Lower lobe of right lung (tissue), 2 donors: Measurements from ENCODE around the gene AK8. TPM values are rescaled to one million over a fixed set of nuclear protein-coding genes. Genes with fewer than 3 reads are reported as not detected.

Experiments
- ATAC-seq, 2 donors: fragments of 200-7000 bp; cut with Tn5 transposase; one replicate each; pipeline ENCODE4 v1.9.1; 2020 to 2022; ENCODE audit warnings: mild to moderate bottlenecking in 2 of 2, moderate library complexity in 2 of 2
- DNase-seq: peaks from one replicate; pipeline ENCODE4 v3.0.0-alpha.2; 2020
- H3K27ac ChIP-seq: fragments of 200-600 bp; one replicate; pipeline ENCODE4 v1.8.0; 2022
- H3K27me3 ChIP-seq: fragments of 200-600 bp; one replicate; pipeline ENCODE4 v1.8.0; 2022; ENCODE audit warnings: low read depth
- H3K36me3 ChIP-seq: fragments of 200-600 bp; one replicate; pipeline ENCODE4 v1.8.0; 2022; ENCODE audit warnings: mild to moderate bottlenecking
- H3K4me1 ChIP-seq: fragments of 200-600 bp; one replicate; pipeline ENCODE4 v1.8.0; 2022
- H3K4me3 ChIP-seq: fragments of 200-600 bp; one replicate; pipeline ENCODE4 v1.8.0; 2022; ENCODE audit warnings: mild to moderate bottlenecking
- H3K9me3 ChIP-seq: fragments of 200-600 bp; one replicate; pipeline ENCODE4 v1.8.0; 2022
- CTCF ChIP-seq: fragments of 200-600 bp; IDR thresholded peaks from one replicate; pipeline ENCODE4 v1.8.0; 2022; ENCODE audit warnings: antibody characterized with exemption, mild to moderate bottlenecking
- intact Hi-C: fragments of 100-400 bp; cut with DNase I; formaldehyde crosslinking; loops from one replicate; pipeline ENCODE4 v1.11.0; 2022
- total RNA-seq: library from RNA; stranded (reverse); fragmentation: NEBNext Ultra II Directional; extraction: Animal tissue kit (Norgen Biotek cat#: 25700); gene quantifications from one replicate; pipeline ENCODE4 v1.2.1, GENCODE V29; 2021
- donor health status: DM: no; HTN: yes; CAD: no; lungs with severe emphysema.

AK8 gene
- total RNA-seq, 1 donor from 2014 or later: 6.1 TPM

- no peak for ATAC-seq
- intact Hi-C loops: no loop called here
Measured at GRCh38 chr9:132780230-132781007, 97.7 kb downstream of the AK8 start.

GRCh38 chr9:132776891-132777290, 101.2 kb downstream of the AK8 start:
- intact Hi-C loops: no loop called here

More at GRCh38 chr9:132780230-132781007, 97.7 kb downstream of the AK8 start:
- peaks cover 7% of the 10 kb centered on the region for H3K27me3 ChIP-seq
- no peaks in the 10 kb centered on the region for H3K4me1 ChIP-seq
- no peak for TF ChIP-seq CTCF
- no peak overlapping the region for H3K4me3 ChIP-seq
- H3K9me3 ChIP-seq: no peaks in the 10 kb centered on the region
- no peaks in the 10 kb centered on the region for H3K36me3 ChIP-seq
- H3K27ac ChIP-seq: no peak overlapping the region
- no peak for DNase-seq

GRCh38 chr9:132776268-132776667, 101.8 kb downstream of the AK8 start:
- intact Hi-C loops: no loop called here
- no peaks in the 10 kb centered on the region for H3K9me3 ChIP-seq
- H3K4me1 ChIP-seq: no peaks in the 10 kb centered on the region
- DNase-seq: no peak
- TF ChIP-seq CTCF: no peak
- no peak overlapping the region for H3K4me3 ChIP-seq
- peaks cover 7% of the 10 kb centered on the region for H3K27me3 ChIP-seq
- H3K36me3 ChIP-seq: no peaks in the 10 kb centered on the region
- no peak for ATAC-seq
- no peak overlapping the region for H3K27ac ChIP-seq

More at GRCh38 chr9:132776891-132777290, 101.2 kb downstream of the AK8 start:
- Histone ChIP-seq H3K4me3 (no peak overlapping the region), H3K36me3 (no peaks in the 10 kb centered on the region), H3K27me3 (peaks cover 7% of the 10 kb centered on the region), H3K27ac (no peak overlapping the region), H3K4me1 (no peaks in the 10 kb centered on the region), H3K9me3 (no peaks in the 10 kb centered on the region)
- TF ChIP-seq CTCF: no peak
- ATAC-seq: no peak
- DNase-seq: no peak

GRCh38 chr9:132775720-132776119, 102.4 kb downstream of the AK8 start:
- no peak for TF ChIP-seq CTCF
- Histone ChIP-seq H3K36me3 (no peaks in the 10 kb centered on the region), H3K27ac (no peak overlapping the region), H3K4me1 (peaks cover 2% of the 10 kb centered on the region), H3K4me3 (no peak overlapping the region), H3K27me3 (peaks cover 2% of the 10 kb centered on the region), H3K9me3 (no peaks in the 10 kb centered on the region)
- intact Hi-C loops: no loop called here
- ATAC-seq: no peak
- no peak for DNase-seq

- Histone ChIP-seq H3K4me1 (peaks cover 6% of the 10 kb centered on the region), H3K9me3 (no peaks in the 10 kb centered on the region), H3K36me3 (no peaks in the 10 kb centered on the region), H3K27ac (no peak overlapping the region), H3K4me3 (no peak overlapping the region), H3K27me3 (no peaks in the 10 kb centered on the region)
- DNase-seq (no peak), ATAC-seq (no peak)
- no peak for TF ChIP-seq CTCF
- intact Hi-C loops: no loop called here
Measured at GRCh38 chr9:132774886-132775285, 103.2 kb downstream of the AK8 start.
